ENCODE results near the gene CDHR5. TPM values are rescaled to one million over a fixed set of nuclear protein-coding genes. Genes with fewer than 3 reads are reported as not detected.
A peak's percentile ranks its signal among the peaks of the same experiment; 100 is the strongest.

Gene CDHR5
- total and polyA plus RNA-seq, 8 donors = 0.46 to 0.77 (median 0.69) TPM; not detected in 2

- intact Hi-C loops (cut with DNase I) = no loop called here
- H3K4me3 ChIP-seq = peak overlapping the region; percentile 58 to 92
- DNase-seq = peak in 1 of 4 donors; percentile 82
- peak; percentile 3 for ATAC-seq
- no peaks in the 10 kb centered on the region for H3K9me3 ChIP-seq
- peaks cover 14 to 43% of the 10 kb centered on the region in 2 donors for H3K4me1 ChIP-seq
- H3K27me3 ChIP-seq = no peaks in the 10 kb centered on the region
- H3K27ac ChIP-seq = peak overlapping the region; percentile 88 to 97
- no peak for TF ChIP-seq CTCF (IDR thresholded peaks at IDR 0.05)
- H3K36me3 ChIP-seq = peaks cover 0 to 54% of the 10 kb centered on the region in 2 donors
These were observed 9.9 kb downstream of the CDHR5 start for GRCh38 chr11:614623-615503.

- Histone ChIP-seq H3K27ac (peak overlapping the region in 1 of 2 donors; percentile 97), H3K4me1 (peaks cover 14 to 43% of the 10 kb centered on the region in 2 donors), H3K4me3 (peak overlapping the region in 1 of 2 donors; percentile 92), H3K36me3 (peaks cover 0 to 62% of the 10 kb centered on the region in 2 donors), H3K9me3 (no peaks in the 10 kb centered on the region), H3K27me3 (no peaks in the 10 kb centered on the region)
- intact Hi-C loops (cut with DNase I) = no loop called here
- DNase-seq = peak in 1 of 4 donors; percentile 80
- no peak for ATAC-seq
- no peak for TF ChIP-seq CTCF (IDR thresholded peaks at IDR 0.05)
These were observed 10.6 kb downstream of the CDHR5 start for GRCh38 chr11:614021-614622.

GRCh38 chr11:613369-613968 is 11.3 kb downstream of the CDHR5 start:
- intact Hi-C loops (cut with DNase I) = no loop called here
- peak in 3 of 4 donors; percentile 46 to 86 (median 67) for DNase-seq

GRCh38 chr11:612961-613300 is 11.8 kb downstream of the CDHR5 start:
- Histone ChIP-seq H3K36me3 (peaks cover 0 to 74% of the 10 kb centered on the region in 2 donors), H3K9me3 (no peaks in the 10 kb centered on the region), H3K4me1 (peaks cover 14 to 43% of the 10 kb centered on the region in 2 donors), H3K4me3 (no peak overlapping the region), H3K27me3 (no peaks in the 10 kb centered on the region), H3K27ac (peak overlapping the region in 1 of 2 donors; percentile 41)
- DNase-seq = no peak
- no peak for TF ChIP-seq CTCF (IDR thresholded peaks at IDR 0.05)
- intact Hi-C loops (cut with DNase I) = no loop called here
- ATAC-seq = no peak

More at GRCh38 chr11:613369-613968, 11.3 kb downstream of the CDHR5 start:
- peaks cover 14 to 43% of the 10 kb centered on the region in 2 donors for H3K4me1 ChIP-seq
- H3K27ac ChIP-seq = peak overlapping the region in 1 of 2 donors; percentile 97
- no peaks in the 10 kb centered on the region for H3K27me3 ChIP-seq
- no peaks in the 10 kb centered on the region for H3K9me3 ChIP-seq
- peaks cover 0 to 68% of the 10 kb centered on the region in 2 donors for H3K36me3 ChIP-seq
- peak overlapping the region in 1 of 2 donors; percentile 92 for H3K4me3 ChIP-seq
- peak; percentile 3 for ATAC-seq
- TF ChIP-seq CTCF (IDR thresholded peaks at IDR 0.05) = no peak
